Stimulated activated CD8-positive, alpha-beta memory T cell treated with anti-CD3 and anti-CD28 coated beads, Interleukin-4, amount 100 ng/mL, for 1 hour (primary cell): Measurements from ENCODE around the gene OAF.

Source experiments
- DNase-seq, 2 donors: peaks; one replicate each; pipeline ENCODE4 v3.0.0-alpha.2; 2020; ENCODE audit warnings: low read depth in 2 of 2, low spot score in 1 of 2

The OAF gene

DNA sequence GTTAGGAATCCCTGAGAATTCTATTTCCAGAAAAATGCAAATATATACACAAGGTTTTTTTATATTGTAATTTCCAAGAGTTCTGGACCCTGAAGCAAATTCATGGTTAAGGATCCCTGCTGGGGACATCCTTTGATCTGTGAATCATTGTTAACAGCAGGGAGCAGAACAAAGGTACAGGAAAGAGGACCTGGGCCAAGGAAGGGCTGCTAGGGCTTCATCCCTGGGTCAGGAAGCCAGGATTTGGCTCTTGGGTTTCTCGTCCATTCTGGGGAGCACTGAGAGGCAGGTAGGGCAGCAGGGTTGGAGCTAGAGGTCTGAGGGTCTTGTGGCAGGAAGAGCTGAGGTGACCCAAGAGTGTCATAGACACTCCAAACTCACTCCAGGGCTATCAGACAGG, 10.2 kb upstream of the OAF start:
- DNase-seq = no peak

- no peak for DNase-seq
Observed at GRCh38 chr11:120201653-120202052, 9.2 kb upstream of the OAF start.

- DNase-seq = no peak
Observed at GRCh38 chr11:120203626-120204025, 7.2 kb upstream of the OAF start.

DNA sequence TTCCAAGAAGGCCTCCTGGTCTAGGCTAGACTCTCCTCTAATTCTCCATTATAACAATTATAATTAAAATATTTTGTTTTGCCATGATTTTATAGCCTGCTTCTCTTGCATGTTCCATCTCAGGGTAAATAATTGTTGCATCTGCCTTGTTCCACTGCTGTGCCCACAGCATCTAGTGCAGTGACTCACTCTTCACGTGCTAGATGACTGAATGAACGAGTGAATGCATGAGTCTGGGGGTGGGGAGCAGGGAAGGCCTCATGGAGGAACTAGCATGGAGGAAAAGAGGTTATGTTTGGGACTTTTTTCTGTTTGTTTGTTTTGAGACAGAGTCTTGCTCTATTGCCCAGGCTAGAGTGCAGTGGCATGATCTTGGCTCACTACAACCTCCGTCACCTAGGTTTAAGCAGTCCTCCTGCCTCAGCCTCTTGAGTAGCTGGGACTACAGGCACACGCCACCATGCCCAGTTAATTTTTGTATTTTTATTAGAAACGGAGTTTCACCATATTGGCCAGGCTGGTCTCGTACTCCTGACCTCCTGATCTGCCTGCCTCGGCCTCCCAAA, 5.2 kb upstream of the OAF start:
- no peak for DNase-seq

GRCh38 chr11:120207512-120207911, 3.3 kb upstream of the OAF start:
- no peak for DNase-seq

- no peak for DNase-seq
Observed at GRCh38 chr11:120208001-120208441, 2.8 kb upstream of the OAF start.

DNA sequence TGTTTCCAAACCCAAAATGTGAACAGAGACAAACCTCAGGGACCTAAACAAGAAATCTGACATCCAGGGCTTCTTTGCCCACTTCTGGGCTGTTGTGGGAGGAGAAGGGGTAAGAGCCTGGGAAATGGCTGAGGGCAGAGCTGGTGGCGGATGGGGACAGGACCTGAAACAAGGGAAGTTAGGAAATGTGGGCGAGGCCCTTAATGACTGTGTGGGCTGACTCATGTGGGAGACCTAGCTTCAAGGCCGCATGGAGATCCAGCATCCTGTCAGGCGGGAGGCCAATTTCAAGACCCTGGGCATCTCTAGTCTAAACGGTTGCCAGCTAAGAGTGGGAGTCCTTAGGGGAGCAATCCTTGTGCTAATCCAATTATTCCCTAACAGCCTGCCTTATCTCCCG, 2.1 kb upstream of the OAF start:
- DNase-seq = no peak

GRCh38 chr11:120209746-120210625, 846 bp upstream of the OAF start:
- no peak for DNase-seq

GRCh38 chr11:120211522-120212258, 858 bp downstream of the OAF start:
- no peak for DNase-seq

DNA sequence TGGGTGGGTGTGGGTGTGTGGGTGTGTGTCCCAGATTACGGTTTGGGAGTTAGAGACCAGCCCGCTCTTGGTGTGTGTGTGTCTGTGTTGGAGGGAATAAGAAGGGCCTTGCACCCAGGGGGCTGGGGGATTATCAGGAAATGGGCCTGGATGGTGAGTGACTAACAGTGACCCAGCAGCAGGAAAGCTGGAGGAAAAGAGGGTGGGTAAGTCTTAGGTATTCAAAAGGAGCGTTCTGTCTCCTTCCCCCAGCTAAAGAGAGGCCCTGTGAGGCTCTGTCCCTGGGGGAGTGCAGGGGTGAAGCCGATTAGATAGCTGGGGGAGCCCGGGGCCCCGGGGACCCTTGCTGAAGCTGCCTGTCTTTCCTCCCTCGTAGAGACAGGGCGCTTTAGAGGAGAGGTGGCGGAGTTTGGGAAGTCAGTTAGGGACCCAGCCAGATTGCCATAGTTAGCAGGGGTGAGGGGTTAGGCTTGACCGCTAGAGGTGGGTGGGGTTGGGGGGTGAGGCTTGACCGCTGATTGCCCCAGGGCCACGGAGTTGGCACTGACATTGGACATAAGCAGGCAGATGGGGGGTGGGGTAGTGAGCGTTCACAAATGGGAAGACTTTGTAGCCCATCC, 1.5 kb downstream of the OAF start:
- no peak for DNase-seq

DNA sequence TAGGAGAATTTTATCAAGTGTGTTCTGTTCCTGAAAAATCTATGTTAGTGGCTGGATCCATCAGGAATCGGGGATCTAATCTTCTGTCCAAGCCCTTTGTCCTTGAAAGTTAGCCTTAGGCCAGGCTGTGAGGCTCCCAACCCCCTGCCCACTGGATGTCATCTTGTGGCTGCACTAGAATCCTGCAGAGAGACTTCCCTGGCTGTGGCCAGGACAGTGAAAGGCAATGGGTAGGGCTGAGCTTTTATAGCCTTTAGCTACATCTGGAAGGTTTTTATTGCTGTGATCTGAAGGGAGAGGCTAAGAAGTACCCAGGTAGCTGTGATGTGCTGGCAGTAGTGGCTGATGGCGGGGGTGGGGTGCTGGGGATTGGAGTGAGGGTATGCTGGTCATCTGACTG, 2.1 kb downstream of the OAF start:
- DNase-seq = no peak

GRCh38 chr11:120214581-120214980, 3.7 kb downstream of the OAF start:
- no peak for DNase-seq

- no peak for DNase-seq
Observed at GRCh38 chr11:120215634-120216033, 4.8 kb downstream of the OAF start.

GRCh38 chr11:120216426-120217102, 5.7 kb downstream of the OAF start:
- no peak for DNase-seq

DNA sequence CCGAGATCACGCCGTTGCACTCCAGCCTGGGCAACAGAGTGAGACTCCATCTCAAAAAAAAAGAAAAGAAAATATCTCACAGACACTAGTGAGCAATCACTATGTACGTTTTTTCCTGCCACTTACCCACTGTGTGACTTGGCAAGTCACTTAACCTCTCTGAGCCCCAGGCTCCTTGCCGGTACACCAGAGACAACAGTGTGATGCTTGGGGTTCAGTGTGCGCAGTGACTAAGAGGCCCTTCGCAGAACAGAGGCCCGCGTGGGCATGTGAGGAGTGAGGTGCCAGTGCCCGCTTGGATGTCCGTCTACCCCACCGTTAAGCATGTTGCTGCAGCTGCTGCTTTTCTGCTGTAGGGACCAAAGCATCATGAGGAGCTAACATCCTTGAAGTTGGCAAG, 6.7 kb downstream of the OAF start:
- DNase-seq = no peak

DNA sequence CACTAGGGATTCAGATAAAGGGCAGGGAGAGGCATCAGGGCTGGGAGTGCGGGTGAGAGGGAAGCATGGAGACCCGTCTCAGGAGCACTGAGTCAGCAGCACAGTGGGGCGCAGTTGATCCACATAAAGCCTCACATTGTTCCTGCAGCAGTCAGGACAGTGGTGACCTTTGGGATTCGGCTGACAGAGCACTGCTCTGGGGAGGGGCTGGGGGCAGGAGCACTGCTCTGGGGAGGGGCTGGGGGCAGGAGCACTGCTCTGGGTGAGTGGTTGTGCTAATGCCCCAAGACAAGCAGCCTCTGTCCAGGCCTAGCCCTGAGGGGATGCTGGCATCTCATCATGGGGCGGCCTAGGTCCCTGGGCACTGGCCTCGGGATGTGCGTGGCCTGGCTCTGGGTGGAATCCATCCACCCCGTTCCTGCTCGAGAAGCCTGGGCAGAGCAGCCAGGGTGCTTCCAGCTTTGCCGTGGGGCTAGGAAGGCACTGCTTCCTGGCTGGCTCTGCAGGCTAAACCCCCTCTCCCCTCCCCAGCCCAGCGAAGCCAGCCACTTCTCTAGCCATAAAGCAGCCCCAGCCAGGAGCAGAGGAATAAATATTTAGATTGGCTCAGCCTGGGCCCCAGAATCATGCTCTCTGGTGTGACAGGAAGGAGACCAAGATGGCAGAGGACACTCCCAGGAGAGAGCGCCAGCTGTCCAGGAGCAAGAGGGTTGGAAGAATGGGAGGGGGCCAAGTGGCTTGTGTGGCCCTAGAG, 7.3 kb downstream of the OAF start:
- no peak for DNase-seq

DNA sequence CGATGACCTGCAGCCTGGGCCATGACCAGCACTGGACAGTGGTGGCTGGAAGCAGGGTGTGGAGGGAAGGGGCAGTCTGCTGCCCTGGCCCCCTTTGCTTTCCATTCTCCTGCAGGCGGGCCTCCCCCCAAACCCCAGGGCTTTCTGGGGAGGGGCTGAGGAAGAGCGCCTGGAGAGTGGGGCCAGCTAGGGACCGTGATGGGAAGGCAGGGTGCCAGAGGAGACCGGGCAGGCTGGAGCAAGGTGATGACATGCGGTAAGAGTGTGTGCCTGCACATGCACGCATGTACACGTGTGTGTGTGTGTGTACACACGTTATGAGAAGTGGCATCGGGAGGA, 7.8 kb downstream of the OAF start:
- no peak for DNase-seq

GRCh38 chr11:120219232-120219937, 8.6 kb downstream of the OAF start:
- no peak for DNase-seq

DNA sequence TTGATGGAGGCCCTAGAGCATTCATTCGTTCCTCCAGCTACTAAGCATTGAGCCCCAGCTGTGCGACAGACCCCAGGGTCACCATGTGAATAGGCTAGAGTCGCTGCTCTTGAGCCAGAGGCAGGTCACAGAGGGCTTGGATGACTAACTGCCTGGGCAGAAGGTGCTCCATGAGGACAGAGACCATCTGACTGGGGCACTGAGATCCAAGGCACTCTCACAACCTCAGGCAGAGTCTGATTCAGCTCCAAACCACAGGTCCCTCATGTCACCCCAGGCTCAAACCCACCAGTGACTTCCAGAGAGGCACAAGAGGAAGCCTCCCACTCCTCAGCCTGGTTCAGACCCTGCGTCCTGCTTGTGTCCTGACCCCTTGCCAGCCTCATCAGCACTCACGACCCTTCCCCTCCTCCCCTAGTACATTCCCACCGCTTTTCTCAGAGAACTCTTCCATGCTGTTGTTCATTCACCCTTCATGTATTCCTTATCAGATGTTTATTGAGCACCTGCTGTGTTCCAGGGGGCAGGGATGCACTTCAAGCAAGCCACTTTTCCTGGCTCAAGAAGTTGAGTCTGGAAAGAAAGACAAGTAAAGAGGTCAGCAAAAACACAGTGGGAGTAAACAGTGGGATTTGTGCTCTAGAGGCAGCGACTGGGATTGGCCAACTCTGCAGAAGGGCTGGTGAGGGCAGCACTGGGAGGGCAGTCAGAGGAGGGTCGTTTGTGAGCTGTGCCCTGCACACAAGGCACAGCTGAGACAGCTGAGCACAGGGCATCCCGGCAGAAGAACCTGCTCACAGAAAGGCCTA, 9.3 kb downstream of the OAF start:
- no peak for DNase-seq
